ENCODE data around the gene ETS2.
"Not testable (repeated sequence)": the region's sequence is repeated elsewhere in the genome, so short reads cannot be mapped to it uniquely, and the experiment has no call there.

ETS2 gene

DNA sequence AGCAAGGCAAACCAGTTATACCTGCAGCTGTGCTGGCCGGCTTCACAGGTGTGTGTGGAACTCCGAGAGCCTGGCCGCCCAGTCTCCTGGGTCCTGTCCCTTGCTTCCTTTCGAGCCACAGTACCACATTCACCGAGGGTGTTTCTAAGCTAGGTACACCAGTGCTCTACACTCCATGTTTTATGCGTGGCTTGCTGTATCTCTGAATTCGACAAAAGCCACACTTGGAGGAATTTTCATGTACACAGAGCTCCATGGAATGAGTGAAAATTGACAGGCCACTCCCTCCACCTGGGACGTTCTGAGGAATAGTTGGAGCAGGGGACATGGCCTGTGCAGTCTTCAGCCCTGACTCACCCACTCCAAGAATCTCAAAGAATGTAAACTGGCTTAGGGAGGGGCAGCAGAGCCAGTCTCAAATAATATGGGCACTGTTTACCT lies 14.0 kb downstream of the ETS2 start:
- no peaks in the 10 kb centered on the region for H3K4me1 ChIP-seq (ENCODE audit: insufficient read depth, low read length)
- no peaks in the 10 kb centered on the region for H3K9me3 ChIP-seq (ENCODE audit: low read length)
- no peaks in the 10 kb centered on the region for H3K27me3 ChIP-seq (ENCODE audit: insufficient read depth, low read length)
- no peak overlapping the region for H2AFZ ChIP-seq (ENCODE audit: low read depth, low read length)
- H3K4me3 ChIP-seq (ENCODE audit: low read length): no peak overlapping the region
- H3K36me3 ChIP-seq (ENCODE audit: insufficient read depth, low read length): peaks cover 70% of the 10 kb centered on the region

DNA sequence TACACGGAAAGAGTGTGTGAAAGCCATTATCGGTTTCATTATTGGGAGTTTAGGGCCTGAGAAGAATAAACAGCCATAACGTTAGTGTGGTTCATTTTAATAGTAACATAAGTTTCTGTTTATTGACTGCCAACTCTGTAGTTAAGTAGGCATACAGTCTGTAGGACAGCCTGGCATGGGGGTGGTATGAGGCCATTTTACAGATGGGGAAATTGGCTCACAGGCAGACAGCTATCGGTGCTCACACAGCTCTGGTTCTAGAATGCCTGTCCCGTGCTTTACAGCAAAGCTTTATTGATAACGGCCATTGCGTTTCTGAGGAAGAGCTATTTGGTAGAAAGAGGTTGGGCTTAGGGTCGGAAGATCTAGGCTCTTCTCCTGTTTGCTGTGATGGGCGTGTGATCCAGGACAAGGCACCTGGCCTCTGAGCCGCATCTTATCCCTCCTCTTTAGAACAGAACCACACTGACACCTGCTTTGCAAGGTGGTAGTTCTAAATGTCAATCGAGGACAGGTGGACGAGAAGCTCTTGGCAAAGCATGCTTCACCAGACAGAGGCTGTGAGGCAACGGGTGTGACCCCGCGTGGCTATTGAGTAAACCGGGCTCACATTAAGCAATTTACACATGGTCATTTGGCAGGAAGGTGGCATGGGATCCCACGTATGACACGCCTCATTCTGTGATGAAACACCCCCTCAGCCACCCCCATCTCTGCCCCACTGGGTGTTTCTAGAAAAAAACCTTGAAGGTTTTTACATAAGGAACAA lies 14.9 kb downstream of the ETS2 start:
- H3K9me3 ChIP-seq (ENCODE audit: low read length): no peaks in the 10 kb centered on the region
- H3K27me3 ChIP-seq (ENCODE audit: insufficient read depth, low read length): no peaks in the 10 kb centered on the region
- H3K36me3 ChIP-seq (ENCODE audit: insufficient read depth, low read length): peaks cover 62% of the 10 kb centered on the region
- H3K4me1 ChIP-seq (ENCODE audit: insufficient read depth, low read length): no peaks in the 10 kb centered on the region
- no peak overlapping the region for H2AFZ ChIP-seq (ENCODE audit: low read depth, low read length)
- H3K4me3 ChIP-seq (ENCODE audit: low read length): no peak overlapping the region

DNA sequence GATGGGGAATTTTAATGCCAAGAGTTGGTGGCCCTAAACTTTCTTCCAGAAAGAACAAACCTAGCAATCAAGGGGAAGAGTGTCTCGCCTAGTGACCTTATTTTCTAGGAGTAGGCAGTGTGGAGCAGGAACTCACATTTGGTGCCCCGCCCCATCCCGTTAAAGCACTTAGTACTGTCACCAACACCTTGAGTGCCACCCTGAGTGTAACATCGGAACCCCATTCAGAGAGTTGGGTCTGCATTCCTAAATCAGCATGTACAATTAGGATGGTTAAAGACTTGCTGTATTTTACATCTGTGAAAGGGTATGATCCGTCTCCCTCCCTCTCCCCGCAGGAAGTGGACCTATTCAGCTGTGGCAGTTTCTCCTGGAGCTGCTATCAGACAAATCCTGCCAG lies 15.5 kb downstream of the ETS2 start:
- no peaks in the 10 kb centered on the region for H3K4me1 ChIP-seq (ENCODE audit: insufficient read depth, low read length)
- H3K27me3 ChIP-seq (ENCODE audit: insufficient read depth, low read length): no peaks in the 10 kb centered on the region
- no peaks in the 10 kb centered on the region for H3K9me3 ChIP-seq (ENCODE audit: low read length)
- H3K4me3 ChIP-seq (ENCODE audit: low read length): no peak overlapping the region
- H2AFZ ChIP-seq (ENCODE audit: low read depth, low read length): no peak overlapping the region
- H3K36me3 ChIP-seq (ENCODE audit: insufficient read depth, low read length): peaks cover 60% of the 10 kb centered on the region

DNA sequence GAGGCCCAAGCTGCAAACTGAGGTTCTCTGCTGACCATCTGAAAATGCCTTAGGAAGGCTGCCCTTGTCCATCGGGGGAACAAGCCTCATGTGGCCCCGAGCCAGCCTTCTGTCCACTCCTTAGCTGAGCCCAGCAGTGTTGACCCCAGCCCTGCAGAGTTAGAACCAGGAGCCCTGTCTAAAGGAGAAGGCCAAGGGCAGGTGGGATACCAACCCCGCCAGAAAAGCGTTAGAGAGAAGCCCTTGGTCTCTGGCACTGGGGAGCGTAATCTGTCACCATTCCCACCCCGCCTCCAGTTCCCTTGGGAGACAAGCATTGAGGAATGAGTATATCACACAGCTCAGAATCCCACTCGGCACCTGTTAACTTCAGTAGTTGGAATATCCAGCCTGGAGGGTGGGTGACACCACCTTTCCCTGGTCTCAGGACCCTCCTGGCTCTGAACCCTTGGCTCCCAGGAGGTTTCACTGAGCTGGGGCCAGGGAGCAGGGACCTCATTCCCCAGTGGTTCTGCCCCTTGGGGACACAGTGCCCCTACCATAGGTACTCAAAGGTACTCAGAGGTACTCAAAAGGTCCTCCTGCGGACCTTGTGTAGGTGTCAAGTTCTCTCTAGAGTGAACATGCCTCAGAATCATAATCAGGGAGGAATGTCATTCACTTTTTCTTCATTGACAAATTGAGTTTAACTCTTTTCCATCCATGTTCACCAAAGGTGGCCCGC lies 16.4 kb downstream of the ETS2 start:
- H3K36me3 ChIP-seq (ENCODE audit: insufficient read depth, low read length): peaks cover 56% of the 10 kb centered on the region
- H3K27me3 ChIP-seq (ENCODE audit: insufficient read depth, low read length): no peaks in the 10 kb centered on the region
- H3K4me3 ChIP-seq (ENCODE audit: low read length): no peak overlapping the region
- H2AFZ ChIP-seq (ENCODE audit: low read depth, low read length): no peak overlapping the region
- no peaks in the 10 kb centered on the region for H3K4me1 ChIP-seq (ENCODE audit: insufficient read depth, low read length)
- no peaks in the 10 kb centered on the region for H3K9me3 ChIP-seq (ENCODE audit: low read length)

DNA sequence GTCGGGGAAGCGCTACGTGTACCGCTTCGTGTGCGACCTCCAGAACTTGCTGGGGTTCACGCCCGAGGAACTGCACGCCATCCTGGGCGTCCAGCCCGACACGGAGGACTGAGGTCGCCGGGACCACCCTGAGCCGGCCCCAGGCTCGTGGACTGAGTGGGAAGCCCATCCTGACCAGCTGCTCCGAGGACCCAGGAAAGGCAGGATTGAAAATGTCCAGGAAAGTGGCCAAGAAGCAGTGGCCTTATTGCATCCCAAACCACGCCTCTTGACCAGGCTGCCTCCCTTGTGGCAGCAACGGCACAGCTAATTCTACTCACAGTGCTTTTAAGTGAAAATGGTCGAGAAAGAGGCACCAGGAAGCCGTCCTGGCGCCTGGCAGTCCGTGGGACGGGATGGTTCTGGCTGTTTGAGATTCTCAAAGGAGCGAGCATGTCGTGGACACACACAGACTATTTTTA lies 17.1 kb downstream of the ETS2 start:
- H2AFZ ChIP-seq (ENCODE audit: low read depth, low read length): no peak overlapping the region
- H3K4me3 ChIP-seq (ENCODE audit: low read length): no peak overlapping the region
- H3K27me3 ChIP-seq (ENCODE audit: insufficient read depth, low read length): no peaks in the 10 kb centered on the region
- peaks cover 51% of the 10 kb centered on the region for H3K36me3 ChIP-seq (ENCODE audit: insufficient read depth, low read length)
- H3K9me3 ChIP-seq (ENCODE audit: low read length): no peaks in the 10 kb centered on the region
- H3K4me1 ChIP-seq (ENCODE audit: insufficient read depth, low read length): no peaks in the 10 kb centered on the region

DNA sequence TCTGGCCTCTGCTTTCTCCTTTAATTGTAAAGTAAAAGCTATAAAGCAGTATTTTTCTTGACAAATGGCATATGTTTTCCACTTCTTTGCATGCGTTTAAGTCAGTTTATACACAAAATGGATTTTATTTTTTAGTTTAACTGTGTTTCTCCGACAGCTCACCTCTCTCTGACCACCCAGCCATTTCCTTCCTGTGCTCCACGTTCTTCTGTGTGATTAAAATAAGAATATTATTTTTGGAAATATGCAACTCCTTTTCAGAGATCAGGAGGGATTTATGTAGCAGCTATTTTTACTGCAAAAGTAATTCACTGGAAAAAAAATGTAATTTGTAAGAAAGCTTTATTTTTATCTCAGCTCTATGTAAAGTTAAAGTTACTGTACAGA lies 18.0 kb downstream of the ETS2 start:
- H3K36me3 ChIP-seq (ENCODE audit: insufficient read depth, low read length): peaks cover 45% of the 10 kb centered on the region
- no peaks in the 10 kb centered on the region for H3K27me3 ChIP-seq (ENCODE audit: insufficient read depth, low read length)
- no peaks in the 10 kb centered on the region for H3K9me3 ChIP-seq (ENCODE audit: low read length)
- H3K4me1 ChIP-seq (ENCODE audit: insufficient read depth, low read length): no peaks in the 10 kb centered on the region
- H3K4me3 ChIP-seq (ENCODE audit: low read length): no peak overlapping the region
- H2AFZ ChIP-seq (ENCODE audit: low read depth, low read length): no peak overlapping the region

DNA sequence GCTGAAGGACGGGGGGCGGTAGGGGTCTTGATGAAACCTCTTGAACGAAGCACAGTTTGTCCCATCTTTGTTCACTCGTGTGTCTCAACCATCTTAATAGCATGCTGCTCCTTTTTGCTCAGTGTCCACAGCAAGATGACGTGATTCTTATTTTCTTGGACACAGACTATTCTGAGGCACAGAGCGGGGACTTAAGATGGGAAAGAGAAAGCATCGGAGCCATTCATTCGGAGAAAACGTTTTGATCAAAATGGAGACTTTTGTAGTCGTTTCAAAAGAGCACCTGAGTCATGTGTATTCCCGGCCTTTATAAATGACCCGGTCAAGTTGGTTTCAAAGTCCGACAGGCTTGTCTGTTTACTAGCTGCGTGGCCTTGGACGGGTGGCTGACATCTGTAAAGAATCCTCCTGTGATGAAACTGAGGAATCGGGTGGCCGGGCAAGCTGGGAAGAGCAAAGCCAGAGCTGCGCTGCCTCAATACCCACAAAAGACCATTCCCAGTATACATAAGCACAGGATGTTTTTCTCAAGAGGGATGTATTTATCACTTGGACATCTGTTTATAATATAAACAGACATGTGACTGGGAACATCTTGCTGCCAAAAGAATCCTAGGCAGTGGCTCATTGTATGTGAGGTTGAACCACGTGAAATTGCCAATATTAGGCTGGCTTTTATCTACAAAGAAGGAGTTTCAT lies 18.5 kb downstream of the ETS2 start:
- H3K27me3 ChIP-seq (ENCODE audit: insufficient read depth, low read length): no peaks in the 10 kb centered on the region
- no peaks in the 10 kb centered on the region for H3K9me3 ChIP-seq (ENCODE audit: low read length)
- H3K4me3 ChIP-seq (ENCODE audit: low read length): no peak overlapping the region
- H2AFZ ChIP-seq (ENCODE audit: low read depth, low read length): no peak overlapping the region
- H3K36me3 ChIP-seq (ENCODE audit: insufficient read depth, low read length): peaks cover 40% of the 10 kb centered on the region
- H3K4me1 ChIP-seq (ENCODE audit: insufficient read depth, low read length): no peaks in the 10 kb centered on the region

DNA sequence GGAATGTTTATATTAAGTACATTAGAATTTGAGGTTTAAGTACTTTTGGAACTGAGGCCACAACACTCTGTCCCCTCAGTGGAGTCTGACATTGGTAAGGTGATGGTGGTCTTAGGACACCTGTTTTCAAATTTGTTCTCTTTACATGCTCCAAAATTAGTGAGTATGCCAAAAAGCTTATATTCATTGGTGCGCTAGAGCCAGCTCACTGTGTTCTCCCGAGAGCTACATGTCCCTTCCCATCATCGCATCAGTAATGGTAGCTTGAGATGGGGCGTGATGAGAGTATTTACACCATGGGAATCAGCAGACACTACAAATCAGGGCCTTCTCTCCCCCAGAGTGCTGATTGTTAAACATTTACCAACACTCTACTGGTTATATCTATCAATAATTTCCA lies 19.5 kb downstream of the ETS2 start:
- Histone ChIP-seq H3K4me1 (ENCODE audit: insufficient read depth, low read length) (no peaks in the 10 kb centered on the region), H3K36me3 (ENCODE audit: insufficient read depth, low read length) (peaks cover 30% of the 10 kb centered on the region), H3K4me3 (ENCODE audit: low read length) (no peak overlapping the region), H3K27me3 (ENCODE audit: insufficient read depth, low read length) (no peaks in the 10 kb centered on the region), H3K9me3 (ENCODE audit: low read length) (no peaks in the 10 kb centered on the region), H2AFZ (ENCODE audit: low read depth, low read length) (no peak overlapping the region)

DNA sequence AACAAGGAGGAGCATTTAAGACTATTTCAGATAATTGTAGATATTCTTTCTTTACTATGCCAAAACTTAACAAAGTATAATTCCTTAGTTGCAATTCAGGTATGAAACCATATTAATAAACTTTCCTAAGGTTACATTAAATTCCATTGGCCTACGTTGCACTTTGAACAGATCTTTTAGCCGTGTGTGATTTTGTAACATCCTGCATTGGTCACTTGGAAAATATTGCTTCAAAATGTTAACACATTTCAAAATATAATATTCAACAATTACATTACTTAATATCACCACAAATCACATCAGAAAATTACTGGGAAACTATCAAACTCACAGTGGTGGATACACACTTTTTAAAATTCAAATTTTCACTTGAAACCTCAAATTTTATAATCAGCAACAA lies 20.2 kb downstream of the ETS2 start:
- Histone ChIP-seq H3K9me3 (ENCODE audit: low read length) (no peaks in the 10 kb centered on the region), H3K4me3 (ENCODE audit: low read length) (no peak overlapping the region), H3K4me1 (ENCODE audit: insufficient read depth, low read length) (no peaks in the 10 kb centered on the region), H3K36me3 (ENCODE audit: insufficient read depth, low read length) (peaks cover 24% of the 10 kb centered on the region), H2AFZ (ENCODE audit: low read depth, low read length) (no peak overlapping the region), H3K27me3 (ENCODE audit: insufficient read depth, low read length) (no peaks in the 10 kb centered on the region)

DNA sequence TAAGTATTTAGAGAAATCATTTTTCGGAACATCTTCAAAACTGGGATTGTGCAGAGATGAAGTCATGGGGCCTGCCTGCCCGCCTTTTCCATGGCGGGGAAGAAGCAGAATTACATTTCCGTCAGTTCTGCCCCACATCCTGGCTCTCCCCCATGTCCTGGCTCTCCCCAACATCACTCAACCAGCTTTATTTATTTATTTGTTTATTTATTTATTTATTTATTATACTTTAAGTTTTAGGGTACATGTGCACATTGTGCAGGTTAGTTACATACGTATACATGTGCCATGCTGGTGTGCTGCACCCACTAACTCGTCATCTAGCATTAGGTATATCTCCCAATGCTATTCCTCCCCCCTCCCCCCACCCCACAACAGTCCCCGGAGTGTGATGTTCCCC lies 22.4 kb downstream of the ETS2 start:
- not testable (repeated sequence) for H3K4me3 ChIP-seq (ENCODE audit: low read length); H2AFZ ChIP-seq (ENCODE audit: low read depth, low read length); H3K9me3 ChIP-seq (ENCODE audit: low read length); H3K36me3 ChIP-seq (ENCODE audit: insufficient read depth, low read length); H3K4me1 ChIP-seq (ENCODE audit: insufficient read depth, low read length); H3K27me3 ChIP-seq (ENCODE audit: insufficient read depth, low read length)

DNA sequence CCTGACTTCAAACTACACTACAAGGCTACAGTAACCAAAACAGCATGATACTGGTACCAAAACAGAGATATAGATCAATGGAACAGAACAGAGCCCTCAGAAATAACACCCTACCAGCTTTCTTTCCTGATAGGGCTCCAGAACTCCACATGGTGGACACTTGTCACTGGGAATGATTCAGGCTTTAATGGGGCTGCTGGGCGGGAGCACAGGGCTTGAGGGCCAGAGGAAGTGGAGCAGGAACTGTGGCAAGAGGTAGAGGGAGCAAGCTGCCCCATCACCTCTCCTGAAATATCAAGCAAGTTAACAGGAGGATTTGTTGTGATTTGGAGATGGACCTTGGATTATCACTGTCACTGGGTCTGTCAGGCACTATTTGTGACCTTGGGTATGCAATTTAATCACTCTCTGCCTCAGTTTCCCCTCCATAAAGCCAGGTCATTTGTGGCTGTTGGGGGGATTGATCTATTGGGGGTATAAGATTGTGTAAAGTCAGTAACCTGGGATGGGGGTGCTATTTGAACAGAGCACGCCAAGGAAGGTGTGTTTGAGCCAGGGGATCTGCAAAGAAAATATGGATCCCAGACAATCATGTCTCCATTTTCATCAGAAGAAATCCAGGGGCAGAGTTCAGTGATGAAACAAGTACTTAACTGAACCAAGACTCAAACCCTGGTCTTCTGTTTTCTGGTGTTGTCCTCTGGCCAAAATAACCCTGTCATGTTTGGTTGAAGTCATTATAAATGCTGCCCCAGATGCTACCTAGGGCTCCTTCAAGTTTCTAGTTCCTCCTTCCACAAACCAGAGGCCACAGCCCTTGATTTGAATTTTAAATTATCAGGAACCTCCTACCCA lies 25.2 kb downstream of the ETS2 start:
- no peaks in the 10 kb centered on the region for H3K4me1 ChIP-seq (ENCODE audit: insufficient read depth, low read length)
- no peaks in the 10 kb centered on the region for H3K9me3 ChIP-seq (ENCODE audit: low read length)
- H2AFZ ChIP-seq (ENCODE audit: low read depth, low read length): no peak overlapping the region
- H3K36me3 ChIP-seq (ENCODE audit: insufficient read depth, low read length): no peaks in the 10 kb centered on the region
- no peak overlapping the region for H3K4me3 ChIP-seq (ENCODE audit: low read length)
- H3K27me3 ChIP-seq (ENCODE audit: insufficient read depth, low read length): no peaks in the 10 kb centered on the region

DNA sequence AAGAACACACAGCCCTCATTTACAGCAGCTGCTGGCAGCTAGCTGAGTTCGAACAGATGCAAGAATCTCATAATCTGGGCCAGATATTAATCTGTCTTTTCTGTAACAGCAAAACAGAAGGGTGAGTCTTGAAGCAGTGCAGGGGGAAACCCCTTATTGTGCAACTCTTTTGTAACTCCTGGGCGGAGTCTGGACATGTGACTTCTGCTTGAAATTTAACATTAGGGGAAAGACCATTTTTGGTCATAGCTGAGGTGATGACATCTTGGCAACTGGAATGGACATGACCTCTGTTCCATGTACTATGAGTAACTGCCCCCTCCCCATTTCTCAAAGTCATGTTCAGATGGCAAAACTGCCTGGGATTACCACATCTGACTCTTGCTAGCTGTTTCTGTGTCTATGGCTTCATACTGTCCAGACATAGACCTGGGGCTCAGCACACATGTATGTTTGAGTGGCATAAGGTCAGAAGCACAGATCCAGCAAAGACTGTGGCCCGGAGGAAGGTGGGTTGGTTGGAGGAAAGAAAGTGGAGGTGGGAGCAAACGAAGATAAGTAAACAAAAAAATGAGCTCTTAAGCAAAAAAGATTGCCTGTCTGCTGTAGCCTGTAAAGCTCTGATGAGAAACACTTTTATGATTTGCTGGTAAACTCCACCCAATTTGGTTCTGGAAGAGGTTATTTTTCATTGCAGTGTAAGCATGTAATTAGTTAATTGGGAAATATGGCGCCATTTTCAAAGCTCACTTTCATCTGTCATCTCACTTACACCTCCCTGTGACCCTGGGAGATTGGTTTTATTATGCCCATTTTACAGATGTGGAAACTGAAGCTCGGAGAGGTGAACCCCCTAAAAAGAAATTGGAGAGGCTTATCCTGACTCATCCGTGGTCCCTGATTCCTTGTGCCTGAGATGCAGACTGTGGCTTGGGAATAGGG lies 26.1 kb downstream of the ETS2 start:
- H3K9me3 ChIP-seq (ENCODE audit: low read length): no peaks in the 10 kb centered on the region

More for the DNA sequence above, 26.1 kb downstream of the ETS2 start:
- no peak overlapping the region for H2AFZ ChIP-seq (ENCODE audit: low read depth, low read length)
- H3K36me3 ChIP-seq (ENCODE audit: insufficient read depth, low read length): no peaks in the 10 kb centered on the region
- no peaks in the 10 kb centered on the region for H3K4me1 ChIP-seq (ENCODE audit: insufficient read depth, low read length)
- no peak overlapping the region for H3K4me3 ChIP-seq (ENCODE audit: low read length)
- no peaks in the 10 kb centered on the region for H3K27me3 ChIP-seq (ENCODE audit: insufficient read depth, low read length)
